GM12865 (cell line): ENCODE results near the gene MR1.
"Not testable (repeated sequence)": the region's sequence is repeated elsewhere in the genome, so short reads cannot be mapped to it uniquely, and the experiment has no call there.

Source experiments
- DNase-seq: peaks from one replicate; pipeline ENCODE4 v3.0.0; 2010; ENCODE audit warnings: low read depth
- H3K4me3 ChIP-seq: 2 replicates; pipeline ENCODE4 v1.5.1; 2011; ENCODE audit warnings: mild to moderate bottlenecking, low read depth, low read length, control low read depth
- CTCF ChIP-seq: IDR thresholded peaks from 2 replicates; pipeline ENCODE4 v1.5.1; 2011; ENCODE audit warnings: low read length, control low read depth, low read depth, inconsistent platforms; ENCODE audit not compliant: insufficient read depth; ENCODE audit errors: missing control alignments

MR1 gene

GRCh38 chr1:181040284-181040865 lies 6.6 kb downstream of the MR1 start:
- TF ChIP-seq CTCF, result no peak

GRCh38 chr1:181043025-181043888 lies 9.5 kb downstream of the MR1 start:
- no peak for TF ChIP-seq CTCF
- no peak overlapping the region for H3K4me3 ChIP-seq
- DNase-seq, result no peak

More at GRCh38 chr1:181040284-181040865, 6.6 kb downstream of the MR1 start:
- no peak for DNase-seq
- H3K4me3 ChIP-seq, result no peak overlapping the region

- DNase-seq, result peak; percentile 71
- peak overlapping the region; percentile 33 for H3K4me3 ChIP-seq
- TF ChIP-seq CTCF, result no peak
These were observed 10.7 kb downstream of the MR1 start for GRCh38 chr1:181044449-181044966.

- H3K4me3 ChIP-seq, DNase-seq: not testable (repeated sequence)
These were observed 12.2 kb downstream of the MR1 start for GRCh38 chr1:181045946-181046345.

GRCh38 chr1:181049378-181049777 lies 15.6 kb downstream of the MR1 start:
- DNase-seq, result no peak
- H3K4me3 ChIP-seq, result no peak overlapping the region
- TF ChIP-seq CTCF, result no peak

- TF ChIP-seq CTCF, result no peak
- DNase-seq, result no peak
These were observed 17.1 kb downstream of the MR1 start for GRCh38 chr1:181050922-181051321.

GRCh38 chr1:181056560-181056959 lies 22.8 kb downstream of the MR1 start:
- no peak overlapping the region for H3K4me3 ChIP-seq
- no peak for TF ChIP-seq CTCF
- DNase-seq, result no peak

More at GRCh38 chr1:181050922-181051321, 17.1 kb downstream of the MR1 start:
- no peak overlapping the region for H3K4me3 ChIP-seq
